Mucosa of rectum (tissue), 2 donors: ENCODE data around the gene UBAP2L.

Experiments used
- H3K27ac ChIP-seq, 2 donors: one replicate each; pipeline ENCODE4 v1.7.0; 2013; ENCODE audit warnings: inconsistent platforms in 2 of 2, low read depth in 2 of 2, low read length in 2 of 2
- H3K27me3 ChIP-seq, 2 donors: one replicate each; pipeline ENCODE4 v1.7.0; 2013; ENCODE audit warnings: low read length in 2 of 2; ENCODE audit not compliant: control insufficient read depth in 2 of 2, insufficient read depth in 2 of 2
- H3K36me3 ChIP-seq, 2 donors: one replicate each; pipeline ENCODE4 v1.7.0; 2013; ENCODE audit warnings: low read length in 2 of 2; ENCODE audit not compliant: control insufficient read depth in 2 of 2, insufficient read depth in 2 of 2
- H3K4me1 ChIP-seq, 2 donors: one replicate each; pipeline ENCODE4 v1.7.0; 2013; ENCODE audit warnings: low read length in 2 of 2, mild to moderate bottlenecking in 1 of 2; ENCODE audit not compliant: control insufficient read depth in 2 of 2, insufficient read depth in 2 of 2
- H3K4me3 ChIP-seq, 2 donors: one replicate each; pipeline ENCODE4 v1.7.0; 2013; ENCODE audit warnings: low read length in 2 of 2
- H3K9ac ChIP-seq, 2 donors: one replicate each; pipeline ENCODE4 v1.7.0; 2013; ENCODE audit warnings: low read length in 2 of 2, low read depth in 1 of 2, mild to moderate bottlenecking in 1 of 2
- H3K9me3 ChIP-seq, 2 donors: one replicate each; pipeline ENCODE4 v1.7.0; 2013; ENCODE audit warnings: low read length in 2 of 2; ENCODE audit not compliant: control insufficient read depth in 2 of 2
- donor health status: healthy.
- donor health status: Normal muscosa, but diverticular disease.

The UBAP2L gene

DNA sequence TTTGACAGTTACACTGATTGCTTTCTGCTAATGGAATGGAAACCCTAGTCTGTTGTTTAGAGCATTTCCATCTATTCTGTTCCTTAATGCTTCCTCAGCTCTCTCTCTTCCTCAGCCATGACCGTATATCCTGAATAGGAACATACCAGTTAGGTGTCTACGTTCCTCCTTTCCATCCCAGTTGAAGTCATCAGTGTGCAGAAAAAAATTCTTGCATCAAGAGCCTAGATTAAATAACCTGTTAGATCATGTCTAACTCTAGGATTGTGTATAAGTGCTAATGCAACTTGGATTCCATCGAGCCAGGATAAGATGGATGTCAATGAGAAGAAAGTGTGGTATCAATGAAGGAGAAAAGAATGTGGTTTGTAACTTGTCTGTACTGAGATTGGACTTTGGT, 18.7 kb downstream of the UBAP2L start:
- H3K4me3 ChIP-seq, result no peak overlapping the region
- H3K27ac ChIP-seq, result no peak overlapping the region
- no peaks in the 10 kb centered on the region for H3K4me1 ChIP-seq
- no peaks in the 10 kb centered on the region for H3K27me3 ChIP-seq
- no peak overlapping the region for H3K9ac ChIP-seq
- H3K9me3 ChIP-seq, result no peaks in the 10 kb centered on the region
- H3K36me3 ChIP-seq, result peaks cover 81 to 90% of the 10 kb centered on the region in 2 donors

DNA sequence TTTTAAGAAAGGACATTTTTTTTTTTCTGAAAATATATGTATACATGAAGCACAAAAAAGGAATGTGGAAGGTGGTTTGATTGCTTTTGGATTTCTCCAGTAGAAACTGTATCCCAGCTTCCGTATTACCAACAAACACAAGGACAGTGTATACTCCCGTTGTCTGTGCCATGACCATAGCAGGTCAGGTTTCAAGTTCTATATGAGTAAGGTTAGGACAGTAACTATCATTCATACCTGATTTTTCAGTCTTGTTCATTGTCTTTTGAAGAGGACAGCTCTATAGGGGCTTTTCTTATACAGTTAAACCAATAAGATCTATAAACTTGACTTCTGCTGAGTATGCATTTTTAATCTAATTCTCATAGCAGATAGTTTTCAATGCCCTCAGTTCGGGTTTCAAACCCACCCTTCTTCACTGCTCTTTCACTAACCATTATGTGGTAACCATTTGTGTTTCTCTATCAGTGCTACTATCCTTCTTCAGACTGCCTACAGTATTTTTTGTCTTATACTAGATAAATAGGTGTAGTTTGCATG, 19.6 kb downstream of the UBAP2L start:
- Histone ChIP-seq H3K4me1 (no peaks in the 10 kb centered on the region), H3K36me3 (peaks cover 82 to 89% of the 10 kb centered on the region in 2 donors), H3K27ac (no peak overlapping the region), H3K9ac (no peak overlapping the region), H3K4me3 (no peak overlapping the region), H3K27me3 (no peaks in the 10 kb centered on the region), H3K9me3 (no peaks in the 10 kb centered on the region)

DNA sequence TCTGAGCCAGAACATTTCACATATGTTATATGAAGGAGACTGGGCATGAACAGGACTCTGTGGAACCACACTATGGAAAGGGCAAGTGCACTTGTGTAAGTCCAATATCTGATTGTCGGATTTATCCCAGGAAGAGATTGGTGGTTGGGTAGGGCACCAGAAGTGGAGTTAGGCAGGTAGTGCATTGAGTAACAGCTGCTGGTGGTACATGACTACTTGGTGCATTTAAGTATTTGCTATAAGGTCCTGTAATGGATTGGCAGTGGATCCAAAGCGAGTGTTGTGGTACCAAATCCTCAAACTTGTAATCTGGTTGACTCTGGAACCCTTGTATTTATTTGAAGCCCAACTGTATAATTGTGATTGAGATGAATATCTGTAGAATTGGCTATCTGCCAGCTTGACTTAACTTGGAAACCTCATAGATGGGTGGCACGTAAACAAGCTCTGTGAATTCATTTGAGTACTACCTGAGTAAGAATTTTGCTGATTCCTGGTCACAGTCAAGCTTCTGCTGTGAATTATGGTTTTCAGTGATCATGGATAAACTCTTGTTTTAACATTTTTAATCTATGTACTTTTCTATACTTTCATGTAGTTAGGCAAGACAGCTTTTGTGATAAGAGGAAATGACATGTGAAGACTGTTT, 21.1 kb downstream of the UBAP2L start:
- Histone ChIP-seq H3K9me3 (no peaks in the 10 kb centered on the region), H3K27me3 (no peaks in the 10 kb centered on the region), H3K4me1 (no peaks in the 10 kb centered on the region), H3K9ac (no peak overlapping the region), H3K36me3 (peaks cover 81 to 86% of the 10 kb centered on the region in 2 donors), H3K4me3 (no peak overlapping the region), H3K27ac (no peak overlapping the region)

DNA sequence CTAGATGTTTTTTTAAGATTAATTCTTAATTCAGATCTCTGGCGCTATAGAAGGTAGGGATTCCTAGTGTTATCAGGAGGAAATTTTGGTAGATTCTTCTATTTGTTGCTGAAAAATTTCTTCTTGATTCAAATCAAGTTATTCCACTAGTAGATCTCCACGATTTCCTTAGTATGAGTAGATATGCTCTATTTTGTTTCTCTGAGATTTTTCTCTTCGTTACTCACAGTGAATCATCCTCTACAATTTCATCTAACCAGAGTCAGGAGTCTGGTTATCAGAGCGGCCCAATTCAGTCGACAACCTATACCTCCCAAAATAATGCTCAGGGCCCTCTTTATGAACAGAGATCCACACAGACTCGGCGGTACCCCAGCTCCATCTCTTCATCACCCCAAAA, 32.9 kb downstream of the UBAP2L start:
- Histone ChIP-seq H3K36me3 (peaks cover 81 to 89% of the 10 kb centered on the region in 2 donors), H3K27ac (no peak overlapping the region)

DNA sequence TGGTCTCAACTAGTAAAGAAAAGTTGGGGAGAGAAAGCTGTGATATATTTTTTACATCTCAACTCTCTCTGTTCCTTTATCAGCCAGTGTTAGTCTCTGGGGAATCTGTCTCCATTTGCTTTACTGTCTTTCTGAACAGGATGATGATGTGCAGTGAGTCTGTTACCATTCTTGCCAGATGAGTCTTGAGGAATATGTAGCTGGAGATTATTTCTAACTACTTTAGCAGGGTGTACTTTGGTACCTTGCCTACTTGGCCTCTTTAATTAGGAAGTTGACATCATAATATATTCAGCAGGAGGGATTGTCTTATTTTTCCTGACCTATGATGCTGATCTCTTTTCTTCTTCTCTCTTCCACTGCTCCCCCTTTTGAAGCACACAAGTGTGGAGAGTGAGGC, 35.9 kb downstream of the UBAP2L start:
- no peaks in the 10 kb centered on the region for H3K27me3 ChIP-seq
- H3K36me3 ChIP-seq, result peaks cover 86 to 92% of the 10 kb centered on the region in 2 donors
- no peak overlapping the region for H3K27ac ChIP-seq
- no peak overlapping the region for H3K9ac ChIP-seq
- no peaks in the 10 kb centered on the region for H3K9me3 ChIP-seq
- H3K4me3 ChIP-seq, result no peak overlapping the region
- H3K4me1 ChIP-seq, result no peaks in the 10 kb centered on the region

More for the DNA sequence above, 32.9 kb downstream of the UBAP2L start:
- no peaks in the 10 kb centered on the region for H3K27me3 ChIP-seq
- H3K4me1 ChIP-seq, result no peaks in the 10 kb centered on the region
- no peak overlapping the region for H3K4me3 ChIP-seq
- H3K9ac ChIP-seq, result no peak overlapping the region
- H3K9me3 ChIP-seq, result no peaks in the 10 kb centered on the region

DNA sequence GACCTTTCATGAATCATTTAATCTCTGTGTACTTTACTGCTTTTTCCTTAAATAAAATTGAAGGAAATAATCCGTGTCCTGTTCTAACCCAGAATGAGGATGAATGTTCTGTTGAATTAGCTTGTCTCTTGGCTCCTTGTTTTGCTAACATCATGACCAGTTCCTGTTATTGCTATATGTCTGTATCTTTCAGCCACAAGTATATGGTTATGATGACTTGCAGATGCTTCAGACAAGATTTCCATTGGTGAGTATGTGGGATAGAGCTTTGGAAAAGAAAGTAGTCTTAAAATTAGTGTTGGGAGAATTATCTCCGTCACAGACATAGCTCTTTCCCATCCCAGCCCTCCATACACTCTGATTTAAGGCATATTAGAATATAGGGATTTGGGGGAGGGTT, 38.0 kb downstream of the UBAP2L start:
- H3K27me3 ChIP-seq, result no peaks in the 10 kb centered on the region
- H3K9me3 ChIP-seq, result no peaks in the 10 kb centered on the region
- H3K36me3 ChIP-seq, result peaks cover 94 to 98% of the 10 kb centered on the region in 2 donors
- H3K9ac ChIP-seq, result no peak overlapping the region
- H3K27ac ChIP-seq, result no peak overlapping the region
- H3K4me1 ChIP-seq, result no peaks in the 10 kb centered on the region
- no peak overlapping the region for H3K4me3 ChIP-seq

DNA sequence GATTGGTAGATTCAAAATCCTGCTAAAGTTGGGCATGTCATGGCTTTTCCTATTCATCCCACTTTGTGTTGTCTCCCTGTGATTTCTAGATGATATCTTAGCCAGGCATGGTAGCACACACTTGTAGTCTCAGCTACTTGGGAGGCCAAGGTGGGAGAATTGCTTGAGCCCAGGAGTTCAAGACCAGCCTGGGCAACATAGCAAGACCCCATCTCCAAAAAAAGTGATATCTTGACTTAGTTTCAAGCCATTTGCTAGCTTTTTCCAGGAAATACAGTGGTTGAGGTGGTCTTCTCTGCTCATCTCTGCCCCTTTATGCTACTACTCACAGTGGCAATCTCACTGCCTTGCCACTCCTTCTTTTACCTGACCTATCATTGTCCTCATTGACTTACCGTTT, 39.4 kb downstream of the UBAP2L start:
- H3K36me3 ChIP-seq, result peaks cover 92 to 93% of the 10 kb centered on the region in 2 donors
- no peaks in the 10 kb centered on the region for H3K4me1 ChIP-seq
- H3K9me3 ChIP-seq, result no peaks in the 10 kb centered on the region
- H3K9ac ChIP-seq, result no peak overlapping the region
- H3K27ac ChIP-seq, result no peak overlapping the region
- no peaks in the 10 kb centered on the region for H3K27me3 ChIP-seq
- no peak overlapping the region for H3K4me3 ChIP-seq

DNA sequence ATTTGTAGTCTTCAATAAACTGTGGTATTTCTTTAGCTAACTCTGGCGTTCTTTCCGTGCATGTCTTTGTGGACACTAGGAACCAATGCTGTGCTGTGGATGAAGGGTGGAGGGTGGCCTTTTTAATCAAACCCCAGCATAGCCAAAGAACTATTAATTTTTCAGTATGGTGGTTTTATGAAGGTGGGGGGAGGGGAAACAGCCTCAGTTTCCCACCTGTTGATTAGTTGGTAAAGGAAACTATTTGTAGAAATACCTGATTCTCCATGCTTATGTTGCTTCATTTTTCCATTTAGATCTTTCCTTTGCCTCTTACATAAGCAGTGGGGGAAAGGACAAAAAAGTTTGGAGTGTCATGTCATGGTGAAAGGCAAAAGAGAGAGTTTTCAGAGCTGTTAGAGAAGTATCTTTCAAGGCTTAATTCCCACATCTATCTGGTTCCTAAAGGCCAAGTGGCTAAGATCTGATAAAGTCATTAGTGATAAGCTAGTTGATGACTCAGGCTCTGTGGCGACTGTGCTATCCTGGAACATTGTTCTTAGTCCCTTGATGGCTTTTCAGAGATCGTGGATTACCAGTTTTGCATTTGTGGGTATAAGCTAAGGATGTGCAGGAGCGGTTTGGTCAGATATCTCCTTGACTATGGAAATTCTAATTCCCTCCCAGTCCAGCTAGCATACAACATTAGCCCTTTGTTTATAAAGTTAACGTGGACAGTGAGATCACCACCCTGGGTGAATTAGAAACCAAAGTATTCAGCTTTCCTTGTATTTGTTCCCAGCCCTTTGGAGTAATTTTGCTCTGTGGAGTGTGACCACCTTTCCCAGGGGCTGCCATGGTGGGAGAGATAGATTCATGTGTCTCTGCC, 42.9 kb downstream of the UBAP2L start:
- Histone ChIP-seq H3K27me3 (no peaks in the 10 kb centered on the region), H3K36me3 (peaks cover 73 to 78% of the 10 kb centered on the region in 2 donors), H3K4me3 (no peak overlapping the region), H3K9me3 (no peaks in the 10 kb centered on the region), H3K9ac (no peak overlapping the region), H3K4me1 (no peaks in the 10 kb centered on the region), H3K27ac (no peak overlapping the region)

DNA sequence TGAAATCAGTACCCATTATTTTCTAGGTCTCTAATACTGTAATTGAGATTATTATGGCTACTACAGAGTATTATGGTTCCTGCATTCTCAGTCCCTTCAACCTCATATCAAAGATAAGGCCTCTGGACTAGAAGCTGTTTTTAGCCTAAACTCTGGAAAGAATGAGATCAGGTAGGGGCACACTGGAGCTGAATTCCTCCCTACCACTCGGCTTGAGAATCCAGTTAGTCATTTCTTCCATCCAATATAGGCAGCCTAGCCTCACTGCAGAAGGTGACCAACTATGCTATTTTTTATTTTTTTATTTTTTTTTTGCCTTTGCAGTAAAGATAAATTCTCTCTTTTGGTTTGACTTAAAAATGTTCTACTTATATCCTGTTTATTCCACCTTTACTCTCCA, 43.7 kb downstream of the UBAP2L start:
- no peak overlapping the region for H3K9ac ChIP-seq
- H3K4me1 ChIP-seq, result no peaks in the 10 kb centered on the region
- no peak overlapping the region for H3K4me3 ChIP-seq
- no peak overlapping the region for H3K27ac ChIP-seq
- H3K36me3 ChIP-seq, result peaks cover 75 to 80% of the 10 kb centered on the region in 2 donors
- no peaks in the 10 kb centered on the region for H3K27me3 ChIP-seq
- H3K9me3 ChIP-seq, result no peaks in the 10 kb centered on the region

DNA sequence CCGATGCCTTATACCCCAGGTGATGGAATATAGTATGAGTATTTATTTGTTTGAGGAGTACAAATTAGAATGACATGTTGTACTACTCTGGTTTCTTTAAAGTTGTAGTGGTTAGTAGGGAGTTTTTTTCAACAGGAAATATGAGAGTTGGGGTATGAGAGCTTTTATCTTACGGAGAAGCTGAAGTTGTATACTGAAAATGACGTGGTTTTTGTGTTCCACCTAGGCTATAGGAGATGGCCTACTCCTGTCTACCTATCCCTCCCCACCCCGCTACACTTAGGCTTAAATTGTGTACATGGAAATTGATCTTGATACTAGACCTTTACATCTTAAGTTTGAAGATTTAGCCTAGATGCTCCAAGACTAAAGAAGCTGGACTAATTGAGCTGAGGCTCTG, 44.8 kb downstream of the UBAP2L start:
- no peak overlapping the region for H3K4me3 ChIP-seq
- H3K27me3 ChIP-seq, result no peaks in the 10 kb centered on the region
- no peak overlapping the region for H3K9ac ChIP-seq
- H3K36me3 ChIP-seq, result peaks cover 66 to 76% of the 10 kb centered on the region in 2 donors
- no peak overlapping the region for H3K27ac ChIP-seq
- no peaks in the 10 kb centered on the region for H3K4me1 ChIP-seq
- no peaks in the 10 kb centered on the region for H3K9me3 ChIP-seq
